Astrocyte (in vitro differentiated cells and primary cell): ENCODE measurements around the gene PARK7. TPM values are rescaled to one million over a fixed set of nuclear protein-coding genes. Genes with fewer than 3 reads are reported as not detected.

Experiments
- DNase-seq: peaks from one replicate; pipeline ENCODE4 v3.0.0-alpha.2; 2010; ENCODE audit warnings: low read depth
- FAIRE-seq: peaks from 2 replicates; lab custom pipeline; 2011; peaks lifted over from hg19 to GRCh38; lab: Jason Lieb, UNC
- H2AFZ ChIP-seq: 2 replicates; pipeline ENCODE4 v1.6.0; 2012; ENCODE audit warnings: low read depth, low read length, inconsistent platforms
- H3K27ac ChIP-seq: 2 replicates; pipeline ENCODE4 v1.5.1; 2011; ENCODE audit warnings: low read depth, low read length, inconsistent platforms
- H3K27me3 ChIP-seq: 2 replicates; pipeline ENCODE4 v1.6.0; 2011; ENCODE audit warnings: low read length, inconsistent platforms; ENCODE audit not compliant: insufficient read depth
- H3K36me3 ChIP-seq: 2 replicates; pipeline ENCODE4 v1.5.1; 2011; ENCODE audit warnings: low read length, inconsistent platforms; ENCODE audit not compliant: insufficient read depth
- H3K4me1 ChIP-seq: 2 replicates; pipeline ENCODE4 v1.5.1; 2011; ENCODE audit warnings: low read length, inconsistent platforms; ENCODE audit not compliant: insufficient read depth
- H3K4me2 ChIP-seq: 2 replicates; pipeline ENCODE4 v1.6.0; 2012; ENCODE audit warnings: low read length, inconsistent platforms
- H3K4me3 ChIP-seq: 2 replicates; pipeline ENCODE4 v1.5.1; 2011; ENCODE audit warnings: low read depth, mild to moderate bottlenecking, low read length, inconsistent platforms; ENCODE audit not compliant: insufficient read depth
- H3K79me2 ChIP-seq: 2 replicates; pipeline ENCODE4 v1.6.0; 2012; ENCODE audit warnings: mild to moderate bottlenecking, low read length, inconsistent platforms; ENCODE audit not compliant: insufficient read depth
- H3K9ac ChIP-seq: 2 replicates; pipeline ENCODE4 v1.6.0; 2012; ENCODE audit warnings: mild to moderate bottlenecking, low read length, inconsistent platforms
- H3K9me3 ChIP-seq: 2 replicates; pipeline ENCODE4 v1.5.1; 2012; ENCODE audit warnings: low read depth, mild to moderate bottlenecking, low read length, inconsistent platforms; ENCODE audit not compliant: insufficient read depth
- H4K20me1 ChIP-seq: 2 replicates; pipeline ENCODE4 v1.6.0; 2012; ENCODE audit warnings: low read length, inconsistent platforms; ENCODE audit not compliant: insufficient read depth
- H3K27ac Mint-ChIP-seq: one replicate; pipeline ENCODE4 v1.8.0; 2021; ENCODE audit warnings: mild to moderate bottlenecking, mixed read lengths; ENCODE audit not compliant: unreplicated experiment
- H3K27me3 Mint-ChIP-seq: one replicate; pipeline ENCODE4 v1.8.0; 2021; ENCODE audit warnings: low read depth, mixed read lengths; ENCODE audit not compliant: unreplicated experiment
- H3K36me3 Mint-ChIP-seq: one replicate; pipeline ENCODE4 v1.8.0; 2021; ENCODE audit warnings: low read depth, mixed read lengths; ENCODE audit not compliant: unreplicated experiment
- H3K4me1 Mint-ChIP-seq: one replicate; pipeline ENCODE4 v1.8.0; 2021; ENCODE audit warnings: low read depth, mixed read lengths; ENCODE audit not compliant: unreplicated experiment
- H3K4me3 Mint-ChIP-seq: one replicate; pipeline ENCODE4 v1.8.0; 2021; ENCODE audit warnings: mild to moderate bottlenecking, moderate library complexity, mixed read lengths; ENCODE audit not compliant: unreplicated experiment
- H3K9me3 Mint-ChIP-seq: one replicate; pipeline ENCODE4 v1.8.0; 2021; ENCODE audit warnings: mild to moderate bottlenecking, mixed read lengths; ENCODE audit not compliant: unreplicated experiment
- CTCF ChIP-seq: IDR thresholded peaks from 2 replicates; pipeline ENCODE4 v1.5.1; 2011; ENCODE audit warnings: low read depth, mild to moderate bottlenecking, inconsistent platforms, low read length, moderate library complexity; ENCODE audit not compliant: insufficient read depth
- EZH2 ChIP-seq: IDR thresholded peaks from 2 replicates; pipeline ENCODE4 v1.6.1; 2012; ENCODE audit warnings: mild to moderate bottlenecking, low read length, inconsistent platforms; ENCODE audit not compliant: insufficient read depth
- total RNA-seq: library from RNA; stranded (reverse); gene quantifications from 2 replicates; pipeline ENCODE4 v1.2.1, GENCODE V29; 2021

Gene PARK7
- total RNA-seq, 1 donor from 2014 or later: 282 TPM

- Mint-ChIP-seq H3K9me3 (peaks cover 2% of the 10 kb centered on the region), H3K36me3 (peaks cover 3% of the 10 kb centered on the region), H3K27ac (no peak overlapping the region), H3K4me3 (no peak overlapping the region), H3K4me1 (no peaks in the 10 kb centered on the region), H3K27me3 (peaks cover 8% of the 10 kb centered on the region)
- Histone ChIP-seq H3K4me1 (no peaks in the 10 kb centered on the region), H3K36me3 (no peaks in the 10 kb centered on the region), H3K27ac (no peak overlapping the region), H3K9ac (no peak overlapping the region), H3K9me3 (no peaks in the 10 kb centered on the region), H4K20me1 (no peaks in the 10 kb centered on the region), H2AFZ (no peak overlapping the region), H3K79me2 (no peaks in the 10 kb centered on the region), H3K4me2 (no peak overlapping the region), H3K27me3 (peaks cover 6% of the 10 kb centered on the region), H3K4me3 (no peak overlapping the region)
- no peak for TF ChIP-seq CTCF
- no peak for TF ChIP-seq EZH2
- DNase-seq: no peak
- FAIRE-seq: no peak
Measured at GRCh38 chr1:7931446-7931812, 30.1 kb upstream of the PARK7 start.

- Mint-ChIP-seq H3K4me1 (no peaks in the 10 kb centered on the region), H3K4me3 (no peak overlapping the region), H3K36me3 (peaks cover 3% of the 10 kb centered on the region), H3K27me3 (peaks cover 8% of the 10 kb centered on the region), H3K27ac (no peak overlapping the region), H3K9me3 (peaks cover 2% of the 10 kb centered on the region)
- H3K27me3 ChIP-seq: peaks cover 6% of the 10 kb centered on the region
- no peak overlapping the region for H3K9ac ChIP-seq
- no peaks in the 10 kb centered on the region for H3K4me1 ChIP-seq
- TF ChIP-seq EZH2 (no peak), CTCF (no peak)
- H3K4me3 ChIP-seq: no peak overlapping the region
- H3K36me3 ChIP-seq: no peaks in the 10 kb centered on the region
- no peak overlapping the region for H3K27ac ChIP-seq
- H2AFZ ChIP-seq: no peak overlapping the region
- H3K4me2 ChIP-seq: no peak overlapping the region
- H4K20me1 ChIP-seq: no peaks in the 10 kb centered on the region
- H3K79me2 ChIP-seq: no peaks in the 10 kb centered on the region
- no peak for FAIRE-seq
- DNase-seq: no peak
- no peaks in the 10 kb centered on the region for H3K9me3 ChIP-seq
Measured at GRCh38 chr1:7932524-7933138, 28.9 kb upstream of the PARK7 start.

- Mint-ChIP-seq H3K4me3 (no peak overlapping the region), H3K4me1 (peaks cover 16% of the 10 kb centered on the region), H3K9me3 (no peaks in the 10 kb centered on the region), H3K36me3 (no peaks in the 10 kb centered on the region), H3K27me3 (peaks cover 12% of the 10 kb centered on the region), H3K27ac (no peak overlapping the region)
- no peaks in the 10 kb centered on the region for H3K36me3 ChIP-seq
- TF ChIP-seq EZH2 (no peak), CTCF (no peak)
- H3K79me2 ChIP-seq: no peaks in the 10 kb centered on the region
- no peak overlapping the region for H3K4me3 ChIP-seq
- no peak for DNase-seq
- peaks cover 16% of the 10 kb centered on the region for H3K27me3 ChIP-seq
- no peaks in the 10 kb centered on the region for H3K9me3 ChIP-seq
- no peak overlapping the region for H3K27ac ChIP-seq
- H3K4me2 ChIP-seq: no peak overlapping the region
- H3K9ac ChIP-seq: no peak overlapping the region
- peaks cover 14% of the 10 kb centered on the region for H3K4me1 ChIP-seq
- no peaks in the 10 kb centered on the region for H4K20me1 ChIP-seq
- H2AFZ ChIP-seq: no peak overlapping the region
- FAIRE-seq: no peak
Measured at GRCh38 chr1:7938070-7938469, 23.4 kb upstream of the PARK7 start.
